GM19035 (cell line): Measurements from ENCODE around the gene STARD13.
"Not testable (repeated sequence)": the region's sequence is repeated elsewhere in the genome, so short reads cannot be mapped to it uniquely, and the experiment has no call there.

ENCODE experiments used
- ATAC-seq: cut with Tn5 transposase; IDR thresholded peaks from one replicate; pipeline ENCODE4 v1.9.1; 2021; ENCODE audit not compliant: unreplicated experiment

STARD13 gene

GRCh38 chr13:33257841-33258807, 27.4 kb downstream of the STARD13 start:
- no peak for ATAC-seq

- ATAC-seq, result no peak
Measured at GRCh38 chr13:33256148-33256840, 29.3 kb downstream of the STARD13 start.

GRCh38 chr13:33252135-33252534, 33.4 kb downstream of the STARD13 start:
- ATAC-seq, result no peak

GRCh38 chr13:33251131-33251661, 34.4 kb downstream of the STARD13 start:
- ATAC-seq, result peak; percentile 74

GRCh38 chr13:33250609-33251008, 34.9 kb downstream of the STARD13 start:
- no peak for ATAC-seq

GRCh38 chr13:33249894-33250293, 35.7 kb downstream of the STARD13 start:
- no peak for ATAC-seq

GRCh38 chr13:33249066-33249465, 36.5 kb downstream of the STARD13 start:
- ATAC-seq, result no peak

GRCh38 chr13:33245505-33246158, 39.9 kb downstream of the STARD13 start:
- no peak for ATAC-seq

- ATAC-seq, result no peak
Measured at GRCh38 chr13:33244907-33245287, 40.7 kb downstream of the STARD13 start.

- no peak for ATAC-seq
Measured at GRCh38 chr13:33244210-33244906, 41.2 kb downstream of the STARD13 start.

GRCh38 chr13:33242984-33243617, 42.5 kb downstream of the STARD13 start:
- no peak for ATAC-seq

- ATAC-seq, result not testable (repeated sequence)
Measured at GRCh38 chr13:33242372-33242771, 43.2 kb downstream of the STARD13 start.

- ATAC-seq, result no peak
Measured at GRCh38 chr13:33236021-33236420, 49.5 kb downstream of the STARD13 start.

- no peak for ATAC-seq
Measured at GRCh38 chr13:33235564-33235963, 50.0 kb downstream of the STARD13 start.

GRCh38 chr13:33235078-33235477, 50.5 kb downstream of the STARD13 start:
- no peak for ATAC-seq

- no peak for ATAC-seq
Measured at GRCh38 chr13:33233547-33233946, 52.0 kb downstream of the STARD13 start.

- no peak for ATAC-seq
Measured at GRCh38 chr13:33232883-33233282, 52.7 kb downstream of the STARD13 start.

GRCh38 chr13:33231339-33231738, 54.2 kb downstream of the STARD13 start:
- no peak for ATAC-seq

GRCh38 chr13:33230178-33230881, 55.2 kb downstream of the STARD13 start:
- no peak for ATAC-seq
